NCI-H128 (cell line): ENCODE measurements around the gene MTA3.
"Not testable (repeated sequence)": the region's sequence is repeated elsewhere in the genome, so short reads cannot be mapped to it uniquely, and the experiment has no call there.

ENCODE experiments used
- DNase-seq: peaks from one replicate; lab custom pipeline; 2025; ENCODE audit not compliant: unreplicated experiment; lab: John Stamatoyannopoulos, UW

Gene MTA3

DNA sequence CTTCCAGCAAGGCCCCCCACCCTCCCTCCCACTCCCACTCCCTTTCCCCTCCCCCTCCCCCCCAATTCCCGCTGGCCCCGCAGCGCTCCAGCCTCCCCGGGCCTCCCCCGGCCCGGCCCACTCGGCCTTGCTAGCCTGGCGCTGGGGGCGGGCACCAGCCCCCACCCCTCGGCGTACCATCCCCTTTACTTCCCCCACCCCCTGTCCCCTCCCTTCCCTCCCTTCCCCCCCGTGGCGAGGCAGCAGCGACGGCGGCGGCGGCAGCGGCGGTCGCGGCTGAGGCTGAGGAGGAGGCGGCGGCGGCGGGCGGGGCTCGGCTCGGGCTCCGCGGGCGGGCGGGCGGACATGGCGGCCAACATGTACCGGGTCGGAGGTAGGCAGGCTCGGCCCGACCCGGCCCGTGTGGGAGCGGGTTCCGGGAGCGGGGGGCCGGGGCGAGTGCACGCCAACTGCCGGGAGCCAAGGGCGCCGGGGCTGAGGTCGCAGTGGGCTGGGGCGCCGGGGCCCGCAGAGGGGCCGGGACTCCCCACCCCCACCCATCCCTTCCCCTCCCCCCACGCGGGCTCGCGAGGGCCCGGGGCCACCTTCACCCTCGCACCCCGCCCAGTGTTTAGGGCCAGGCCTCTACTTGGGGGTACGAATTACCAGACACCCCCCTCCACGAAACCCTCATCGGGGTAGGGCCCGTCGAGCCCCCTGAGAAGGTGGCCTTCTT lies at the start of gene MTA3:
Gene MTA3, plus strand, starts transcription at position 232 of the 715 bp plus-strand sequence. Its CDS starts 114 bp downstream, at position 346.
- no peak for DNase-seq

DNA sequence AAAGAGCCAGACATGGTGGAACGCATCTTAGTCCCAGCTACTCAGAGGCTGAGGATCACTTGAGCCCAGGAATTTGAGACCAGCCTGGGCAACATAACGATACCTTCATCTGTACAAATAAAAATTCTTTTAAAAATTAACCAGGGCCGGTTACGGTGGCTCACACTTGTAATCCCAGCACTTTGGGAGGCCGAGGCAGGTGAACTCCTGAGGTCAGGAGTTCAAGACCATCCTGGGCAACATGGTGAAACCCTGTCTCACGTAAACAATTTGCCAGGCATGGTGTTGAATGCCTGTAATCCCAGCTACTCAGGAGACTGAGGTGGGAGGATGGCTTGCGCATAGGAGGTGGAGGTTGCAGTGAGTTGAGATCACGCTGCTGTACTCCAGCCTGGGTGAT lies 48.8 kb upstream of the MTA3 start:
- DNase-seq, result no peak

- DNase-seq, result no peak
Measured at GRCh38 chr2:42522035-42522434, 46.4 kb upstream of the MTA3 start.

DNA sequence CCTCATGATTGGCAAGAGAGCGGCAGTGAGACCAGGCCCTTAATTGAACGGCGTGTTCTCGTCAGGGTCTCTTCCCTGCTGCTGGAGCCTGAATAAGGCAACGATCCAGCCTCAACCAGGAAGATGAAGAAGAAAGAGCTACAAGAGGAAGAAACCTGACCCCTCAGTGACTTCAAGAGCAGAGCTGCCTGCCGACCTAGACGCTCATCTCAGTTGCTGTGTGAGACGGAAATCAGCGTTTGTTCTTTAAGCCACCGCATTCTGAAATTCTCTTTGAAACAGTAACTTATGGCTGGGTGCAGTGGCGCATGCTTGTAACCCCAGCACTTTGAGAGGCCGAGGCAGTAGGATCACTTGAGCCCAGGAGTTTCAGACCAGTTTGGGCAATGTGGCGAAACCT lies 45.1 kb upstream of the MTA3 start:
- no peak for DNase-seq

- DNase-seq, result no peak
Measured at GRCh38 chr2:42532397-42532796, 36.0 kb upstream of the MTA3 start.

DNA sequence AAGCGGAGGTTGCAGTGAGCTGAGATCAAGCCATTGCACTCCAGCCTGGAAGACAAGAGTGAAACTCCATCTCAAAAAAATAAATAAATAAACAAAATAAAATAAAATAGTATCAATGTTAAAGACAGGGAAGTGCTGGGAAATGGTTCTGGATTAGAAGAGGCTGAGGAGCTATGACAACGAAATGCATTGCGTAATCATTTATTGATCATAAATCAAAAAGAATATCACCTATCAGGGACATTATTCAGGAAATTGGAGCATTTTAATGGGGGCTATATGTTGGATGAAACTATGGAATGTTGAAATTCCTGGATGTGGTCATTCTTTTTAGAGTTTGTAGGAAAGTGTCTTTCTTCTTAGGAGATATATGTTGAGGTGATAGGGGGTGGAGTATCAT lies 30.9 kb upstream of the MTA3 start:
- DNase-seq, result no peak

GRCh38 chr2:42542871-42543270 lies 25.6 kb upstream of the MTA3 start:
- DNase-seq, result no peak

- no peak for DNase-seq
Measured at GRCh38 chr2:42545023-42545721, 23.3 kb upstream of the MTA3 start.

DNA sequence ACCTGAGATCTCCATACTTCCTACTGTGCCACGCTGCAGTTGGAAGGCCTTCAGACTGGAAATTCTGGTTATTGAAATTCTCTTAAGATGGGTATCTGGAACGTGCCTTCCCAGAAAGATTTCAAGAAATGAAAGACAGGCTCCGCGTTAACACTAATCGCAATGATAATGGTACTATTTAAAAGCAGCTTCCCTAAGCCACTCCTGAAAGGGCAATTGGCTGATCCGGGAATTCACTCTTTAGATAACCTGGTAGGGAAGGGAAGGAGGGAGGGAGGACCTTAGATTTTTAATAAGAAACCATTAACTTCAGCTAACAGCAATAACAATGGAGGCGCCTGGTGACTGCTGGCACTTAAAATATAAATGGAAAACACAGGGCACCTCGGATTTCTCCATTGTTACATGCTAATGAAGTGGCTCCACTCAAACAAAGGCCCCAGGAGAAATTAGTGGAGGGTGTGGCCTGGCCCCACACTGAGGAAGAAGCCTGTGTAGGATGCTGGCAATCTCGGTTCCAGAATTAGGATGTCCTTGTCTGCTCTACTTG lies 22.5 kb upstream of the MTA3 start:
- no peak for DNase-seq

GRCh38 chr2:42547014-42547413 lies 21.4 kb upstream of the MTA3 start:
- no peak for DNase-seq

GRCh38 chr2:42547446-42548295 lies 20.8 kb upstream of the MTA3 start:
- no peak for DNase-seq

- DNase-seq, result no peak
Measured at GRCh38 chr2:42550870-42551269, 17.6 kb upstream of the MTA3 start.

DNA sequence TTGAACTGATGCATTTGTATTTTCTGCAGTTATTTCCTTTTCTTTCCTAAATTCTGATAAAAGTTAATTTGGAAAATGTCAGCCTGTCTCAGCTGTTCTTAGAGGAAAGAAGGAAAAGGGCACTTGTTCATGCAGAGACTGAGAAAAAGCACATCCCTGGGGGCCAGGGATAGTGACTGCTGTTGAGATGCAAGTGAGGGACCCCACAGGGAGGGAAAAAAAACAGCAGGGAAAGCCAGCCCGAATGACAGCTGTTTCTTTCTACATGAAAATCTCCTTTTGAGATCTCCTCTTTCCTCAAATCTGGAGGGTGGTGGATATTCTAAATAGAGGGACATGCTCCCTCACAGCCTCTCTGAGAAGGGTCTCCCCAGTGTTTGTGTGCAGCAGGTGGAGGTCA lies 14.0 kb upstream of the MTA3 start:
- DNase-seq, result no peak

GRCh38 chr2:42556315-42556890 lies 12.0 kb upstream of the MTA3 start:
- DNase-seq, result no peak

- no peak for DNase-seq
Measured at GRCh38 chr2:42557306-42557705, 11.1 kb upstream of the MTA3 start.

DNA sequence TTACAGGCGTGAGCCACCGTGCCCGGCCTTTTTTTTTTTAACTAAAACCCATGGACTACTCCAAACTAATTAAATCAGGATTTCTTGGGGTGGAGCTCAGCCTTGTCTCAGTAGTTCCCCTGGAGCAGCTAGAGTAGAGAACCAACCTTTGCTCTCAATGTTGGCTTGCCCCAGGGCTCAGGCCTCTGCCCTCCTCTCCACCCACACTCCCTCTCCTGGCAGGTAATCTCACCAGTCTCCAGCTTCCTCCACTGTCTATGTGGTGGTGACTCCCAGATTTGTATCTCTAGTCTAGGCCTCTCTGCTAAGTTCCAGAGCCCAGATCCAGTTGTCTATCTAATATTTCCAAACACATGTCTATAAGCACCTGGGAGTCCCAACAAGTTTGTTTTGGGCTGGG lies 9.6 kb upstream of the MTA3 start:
- no peak for DNase-seq

- DNase-seq, result not testable (repeated sequence)
Measured at GRCh38 chr2:42560133-42560532, 8.3 kb upstream of the MTA3 start.

GRCh38 chr2:42560899-42561298 lies 7.5 kb upstream of the MTA3 start:
- no peak for DNase-seq

GRCh38 chr2:42562474-42563144 lies 5.8 kb upstream of the MTA3 start:
- DNase-seq, result no peak

DNA sequence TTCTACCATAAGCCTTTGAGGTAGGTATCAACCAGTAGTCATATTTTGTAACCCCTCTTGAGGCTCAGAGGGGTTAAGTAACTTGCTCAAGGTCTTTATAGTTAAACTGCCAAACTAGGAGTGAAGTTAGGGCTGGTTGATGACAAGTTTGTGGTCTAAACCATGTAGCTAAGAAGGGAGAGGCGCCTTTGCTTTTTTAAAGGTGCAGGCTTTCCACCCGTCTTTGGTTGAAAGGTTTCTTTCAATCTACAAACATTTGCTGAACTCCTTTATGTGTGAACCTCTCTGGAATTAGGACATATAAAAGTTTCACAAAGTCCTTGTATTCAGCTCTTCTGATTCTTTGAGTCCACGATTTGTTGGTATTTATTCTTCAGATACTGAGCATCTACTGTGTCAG lies 2.4 kb upstream of the MTA3 start:
- DNase-seq, result no peak
